Neuronal stem cell (in vitro differentiated cells): ENCODE data around the gene LITAF.
"Not testable (repeated sequence)": the region's sequence is repeated elsewhere in the genome, so short reads cannot be mapped to it uniquely, and the experiment has no call there.

ENCODE experiments used
- DNase-seq: peaks from one replicate; pipeline ENCODE4 v3.0.0-alpha.2; 2013; ENCODE audit warnings: low spot score
- H2AFZ ChIP-seq: one replicate; pipeline ENCODE4 v1.6.1; 2013; ENCODE audit warnings: mild to moderate bottlenecking, low read length, inconsistent platforms
- H2AK5ac ChIP-seq: 2 replicates; pipeline ENCODE4 v1.6.1; 2013; ENCODE audit warnings: low read depth, mild to moderate bottlenecking, inconsistent platforms, low read length, moderate library complexity, mixed read lengths
- H2BK120ac ChIP-seq: 2 replicates; pipeline ENCODE4 v1.6.1; 2013; ENCODE audit warnings: low read depth, mild to moderate bottlenecking, inconsistent platforms, low read length, moderate library complexity, mixed read lengths
- H2BK12ac ChIP-seq: one replicate; pipeline ENCODE4 v1.6.1; 2013; ENCODE audit warnings: low read length, inconsistent platforms
- H2BK15ac ChIP-seq: 2 replicates; pipeline ENCODE4 v1.6.1; 2013; ENCODE audit warnings: mild to moderate bottlenecking, low read length, inconsistent platforms, mixed read lengths
- H2BK5ac ChIP-seq: one replicate; pipeline ENCODE4 v1.6.1; 2013; ENCODE audit warnings: inconsistent platforms, mild to moderate bottlenecking, low read length, moderate library complexity
- H3K14ac ChIP-seq: one replicate; pipeline ENCODE4 v1.6.1; 2013; ENCODE audit warnings: low read length, inconsistent platforms
- H3K18ac ChIP-seq: 2 replicates; pipeline ENCODE4 v1.6.1; 2013; ENCODE audit warnings: low read length, inconsistent platforms
- H3K23ac ChIP-seq: 2 replicates; pipeline ENCODE4 v1.6.1; 2013; ENCODE audit warnings: low read depth, mild to moderate bottlenecking, mixed read lengths, low read length, inconsistent platforms; ENCODE audit not compliant: poor library complexity
- H3K27ac ChIP-seq: replicated peaks from 3 replicates; pipeline ENCODE4 v1.5.1; 2013; ENCODE audit warnings: low read length, inconsistent platforms
- H3K27me3 ChIP-seq, 3 experiments: 2 replicates each; pipeline ENCODE4 v1.6.1; 2013; ENCODE audit warnings: low read length in 3 of 3, mild to moderate bottlenecking in 2 of 3, inconsistent platforms in 1 of 3, low read depth in 1 of 3, mixed read lengths in 1 of 3, moderate library complexity in 1 of 3; ENCODE audit not compliant: control insufficient read depth in 3 of 3, insufficient read depth in 3 of 3
- H3K36me3 ChIP-seq, 2 donors: replicated peaks in 1 of 2; 2 replicates each; pipeline ENCODE4 v1.6.1; 2013; ENCODE audit warnings: low read length in 2 of 2; ENCODE audit not compliant: control insufficient read depth in 2 of 2, insufficient read depth in 2 of 2
- H3K4ac ChIP-seq: 2 replicates; pipeline ENCODE4 v1.6.1; 2013; ENCODE audit warnings: inconsistent platforms, mild to moderate bottlenecking, low read length, moderate library complexity
- H3K4me1 ChIP-seq, 2 donors: 1 replicate in 1 of 2; 2 replicates in 1 of 2; pipeline ENCODE4 v1.6.1; 2013; ENCODE audit warnings: low read length in 2 of 2, low read depth in 1 of 2; ENCODE audit not compliant: control insufficient read depth in 2 of 2, insufficient read depth in 1 of 2
- H3K4me2 ChIP-seq: one replicate; pipeline ENCODE4 v1.6.1; 2013; ENCODE audit warnings: mild to moderate bottlenecking, low read length, inconsistent platforms; ENCODE audit not compliant: insufficient read depth, poor library complexity, severe bottlenecking
- H3K4me3 ChIP-seq, 2 donors: 2 replicates each; pipeline ENCODE4 v1.5.1; 2013; ENCODE audit warnings: low read length in 2 of 2, mild to moderate bottlenecking in 2 of 2, inconsistent platforms in 1 of 2, moderate library complexity in 1 of 2
- H3K79me1 ChIP-seq: one replicate; pipeline ENCODE4 v1.6.1; 2013; ENCODE audit warnings: low read depth, mild to moderate bottlenecking, inconsistent platforms, low read length, moderate library complexity
- H3K9ac ChIP-seq: one replicate; pipeline ENCODE4 v1.6.1; 2013; ENCODE audit warnings: mild to moderate bottlenecking, low read depth, low read length, inconsistent platforms; ENCODE audit not compliant: poor library complexity
- H3K9me3 ChIP-seq, 2 donors: replicated peaks in 1 of 2; 2 replicates each; pipeline versions ENCODE3 to v1.6.1; 2013; ENCODE audit warnings: low read length in 2 of 2, mild to moderate bottlenecking in 2 of 2, inconsistent platforms in 1 of 2, low read depth in 1 of 2, mixed read lengths in 1 of 2, moderate library complexity in 1 of 2; ENCODE audit not compliant: control insufficient read depth in 2 of 2, insufficient read depth in 1 of 2
- H4K8ac ChIP-seq: one replicate; pipeline ENCODE4 v1.6.1; 2013; ENCODE audit warnings: low read depth, mild to moderate bottlenecking, inconsistent platforms, low read length, moderate library complexity
- H4K91ac ChIP-seq: one replicate; pipeline ENCODE4 v1.6.1; 2013; ENCODE audit warnings: low read length, low read depth, mild to moderate bottlenecking, inconsistent platforms; ENCODE audit not compliant: poor library complexity
- WGBS, 2 donors: extraction: QIAGEN DNeasy Blood & Tissue Kit; methylation state at CpG; one replicate each; pipeline ENCODE4 v1.1.7; 2013; ENCODE audit warnings: missing lambda C conversion rate in 2 of 2, mixed read lengths in 1 of 2; ENCODE audit not compliant: insufficient read length in 2 of 2, insufficient replicate concordance in 1 of 2; ENCODE audit errors: extremely low coverage in 2 of 2; 5-methylcytosine and 5-hydroxymethylcytosine counted together

Gene LITAF

GRCh38 chr16:11582157-11582814, 4.4 kb downstream of the LITAF start:
- Histone ChIP-seq H2AFZ (no peak overlapping the region), H3K4me3 (no peak overlapping the region), H2BK15ac (no peak overlapping the region), H2BK120ac (no peak overlapping the region), H4K8ac (no peak overlapping the region), H3K14ac (no peak overlapping the region), H3K4me1 (peaks cover 12 to 13% of the 10 kb centered on the region in 2 donors), H3K36me3 (no peaks in the 10 kb centered on the region), H3K23ac (no peak overlapping the region), H4K91ac (no peak overlapping the region), H3K4ac (no peak overlapping the region), H3K4me2 (no peak overlapping the region), H3K9me3 (peaks cover 8 to 14% of the 10 kb centered on the region in 2 donors), H2AK5ac (no peak overlapping the region), H3K27ac (no peak overlapping the region), H2BK12ac (no peak overlapping the region), H3K79me1 (peaks cover 3% of the 10 kb centered on the region), H3K27me3 (peaks cover 0 to 13% (median 4%) of the 10 kb centered on the region in 3 experiments), H3K9ac (no peak overlapping the region), H3K18ac (no peak overlapping the region), H2BK5ac (no peak overlapping the region)
- DNase-seq = no peak
- no CpG with 5 or more reads among the region's 7 CpGs for WGBS, 2 donors

- Histone ChIP-seq H3K18ac (no peak overlapping the region), H3K23ac (no peak overlapping the region)
- WGBS, 2 donors = no CpG with 5 or more reads among the region's 3 CpGs
Measured at GRCh38 chr16:11581678-11582077, 5.0 kb downstream of the LITAF start.

DNA sequence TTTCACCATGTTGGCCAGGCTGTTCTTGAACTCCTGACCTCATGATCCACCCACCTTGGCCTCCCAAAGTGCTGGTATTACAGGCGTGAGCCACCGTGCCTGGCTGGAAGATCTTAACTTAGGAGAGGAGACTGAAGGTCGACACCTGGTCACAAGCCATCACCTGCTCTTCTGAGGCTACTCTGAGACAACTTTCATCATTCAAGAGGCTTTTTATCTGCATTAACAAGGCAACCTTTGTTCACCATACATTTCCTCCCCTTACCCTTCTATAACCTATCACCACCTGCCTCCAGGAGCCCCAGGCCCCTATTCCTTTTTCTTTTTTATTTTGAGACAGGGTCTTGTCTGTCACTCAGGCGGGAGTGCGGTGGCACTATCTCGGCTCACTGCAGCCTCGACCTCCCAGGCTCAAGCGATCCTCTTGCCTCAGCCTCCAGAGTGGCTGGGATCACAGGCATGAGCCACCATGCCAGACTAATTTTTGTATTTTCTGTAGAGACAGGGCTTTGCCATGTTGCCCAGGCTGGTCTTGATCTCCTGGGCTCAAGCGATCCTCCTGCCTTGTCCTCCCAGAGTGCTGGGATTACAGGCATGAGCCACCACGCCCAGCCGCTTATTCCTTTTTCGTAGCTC, 6.2 kb downstream of the LITAF start:
- Histone ChIP-seq H4K91ac (no peak overlapping the region), H3K4me3 (no peak overlapping the region), H3K14ac (no peak overlapping the region), H3K4me1 (peaks cover 6 to 13% of the 10 kb centered on the region in 2 donors), H2AFZ (no peak overlapping the region), H3K9ac (no peak overlapping the region), H2AK5ac (no peak overlapping the region), H2BK12ac (no peak overlapping the region), H3K36me3 (no peaks in the 10 kb centered on the region), H3K23ac (no peak overlapping the region), H2BK15ac (no peak overlapping the region), H3K18ac (no peak overlapping the region), H2BK120ac (no peak overlapping the region), H3K27me3 (peaks cover 0 to 5% (median 0%) of the 10 kb centered on the region in 3 experiments), H3K4me2 (no peak overlapping the region), H3K4ac (no peak overlapping the region), H3K9me3 (peaks cover 8 to 13% of the 10 kb centered on the region in 2 donors), H4K8ac (no peak overlapping the region), H2BK5ac (no peak overlapping the region), H3K27ac (no peak overlapping the region), H3K79me1 (no peaks in the 10 kb centered on the region)
- no CpG with 5 or more reads among the region's 12 CpGs for WGBS, 2 donors
- DNase-seq = no peak

More at GRCh38 chr16:11581678-11582077, 5.0 kb downstream of the LITAF start:
- Histone ChIP-seq H3K27ac (no peak overlapping the region), H2BK5ac (no peak overlapping the region), H2BK120ac (no peak overlapping the region), H4K8ac (no peak overlapping the region), H3K79me1 (peaks cover 3% of the 10 kb centered on the region), H2BK15ac (no peak overlapping the region), H3K4me1 (peaks cover 11 to 13% of the 10 kb centered on the region in 2 donors), H3K36me3 (no peaks in the 10 kb centered on the region), H4K91ac (no peak overlapping the region), H3K9me3 (peaks cover 8 to 14% of the 10 kb centered on the region in 2 donors), H3K27me3 (peaks cover 0 to 11% (median 4%) of the 10 kb centered on the region in 3 experiments), H3K4me3 (no peak overlapping the region), H3K14ac (no peak overlapping the region), H3K4ac (no peak overlapping the region), H2BK12ac (no peak overlapping the region), H3K9ac (no peak overlapping the region), H2AK5ac (no peak overlapping the region), H3K4me2 (no peak overlapping the region), H2AFZ (no peak overlapping the region)
- no peak for DNase-seq

GRCh38 chr16:11577290-11577660, 9.4 kb downstream of the LITAF start:
- not testable (repeated sequence) for H2BK15ac ChIP-seq, DNase-seq, H4K8ac ChIP-seq, H3K18ac ChIP-seq, H3K14ac ChIP-seq, H3K27ac ChIP-seq, H3K79me1 ChIP-seq, H2AFZ ChIP-seq, H2BK120ac ChIP-seq, H3K4me1 ChIP-seq, H2BK12ac ChIP-seq, H4K91ac ChIP-seq, H3K23ac ChIP-seq, H2BK5ac ChIP-seq, H3K27me3 ChIP-seq, H3K36me3 ChIP-seq, H2AK5ac ChIP-seq, H3K4ac ChIP-seq, H3K9ac ChIP-seq, H3K9me3 ChIP-seq, H3K4me3 ChIP-seq, H3K4me2 ChIP-seq
- WGBS, 2 donors = no CpG with 5 or more reads among the region's 8 CpGs
